Stimulated activated CD8-positive, alpha-beta memory T cell treated with anti-CD3 and anti-CD28 coated beads, Interleukin-4, amount 100 ng/mL, for 1 hour (primary cell): ENCODE data around the gene CCDC78.

ENCODE experiments used
- DNase-seq, 2 donors: peaks; one replicate each; pipeline ENCODE4 v3.0.0-alpha.2; 2020; ENCODE audit warnings: low read depth in 2 of 2, low spot score in 1 of 2

The CCDC78 gene

GRCh38 chr16:740459-740763, 14.2 kb upstream of the CCDC78 start:
- no peak for DNase-seq

GRCh38 chr16:739560-740458, 13.6 kb upstream of the CCDC78 start:
- DNase-seq: no peak

- DNase-seq: no peak
Observed at GRCh38 chr16:736936-737481, 10.8 kb upstream of the CCDC78 start.

GRCh38 chr16:735982-736453, 9.8 kb upstream of the CCDC78 start:
- DNase-seq: no peak

- no peak for DNase-seq
Observed at GRCh38 chr16:734981-735881, 9.0 kb upstream of the CCDC78 start.

GRCh38 chr16:734208-734980, 8.2 kb upstream of the CCDC78 start:
- no peak for DNase-seq

GRCh38 chr16:733382-734207, 7.4 kb upstream of the CCDC78 start:
- no peak for DNase-seq

GRCh38 chr16:732936-733335, 6.7 kb upstream of the CCDC78 start:
- no peak for DNase-seq

GRCh38 chr16:732332-732731, 6.1 kb upstream of the CCDC78 start:
- no peak for DNase-seq

- DNase-seq: no peak
Observed at GRCh38 chr16:730666-731509, 4.6 kb upstream of the CCDC78 start.

GRCh38 chr16:729768-730665, 3.8 kb upstream of the CCDC78 start:
- DNase-seq: no peak

GRCh38 chr16:728890-729744, 2.9 kb upstream of the CCDC78 start:
- DNase-seq: no peak

GRCh38 chr16:728131-728889, 2.1 kb upstream of the CCDC78 start:
- DNase-seq: peak; percentile 29 to 33

- no peak for DNase-seq
Observed at GRCh38 chr16:727291-727977, 1.2 kb upstream of the CCDC78 start.

GRCh38 chr16:726188-726437, 130 bp downstream of the CCDC78 start:
- no peak for DNase-seq

GRCh38 chr16:725463-726187, 618 bp downstream of the CCDC78 start:
- no peak for DNase-seq
